ENCODE data around the gene SHISA5. TPM values are rescaled to one million over a fixed set of nuclear protein-coding genes. Genes with fewer than 3 reads are reported as not detected.

The SHISA5 gene
- total RNA-seq, 1 experiment from 2014 or later, result 174 TPM

GRCh38 chr3:48428088-48428571 lies 75.8 kb downstream of the SHISA5 start:
- Mint-ChIP-seq H3K4me1 (peaks cover 55 to 59% of the 10 kb centered on the region in 2 experiments), H3K36me3 (ENCODE audit: insufficient read depth in 1 of 3, low read depth in 3 of 3) (peaks cover 11 to 42% (median 32%) of the 10 kb centered on the region in 3 experiments; a peak in 6 of 7 replicates), H3K9me3 (no peaks in the 10 kb centered on the region), H3K4me3 (peak overlapping the region; percentile 83 to 89), H3K27ac (peak overlapping the region; percentile 50 to 97 (median 93)), H3K27me3 (ENCODE audit: low read depth) (no peaks in the 10 kb centered on the region)
- Histone ChIP-seq H3K23me2 (ENCODE audit: insufficient read length, low read depth, low read length, poor library complexity, severe bottlenecking) (peaks cover 13% of the 10 kb centered on the region), H2BK120ac (ENCODE audit: low read depth, low read length, poor library complexity, severe bottlenecking) (no peak overlapping the region), H3K23ac (ENCODE audit: insufficient read length, low read depth, low read length) (no peak overlapping the region), H2AFZ (ENCODE audit: low read length) (no peak overlapping the region), H4K91ac (ENCODE audit: insufficient read length, low read depth, low read length) (no peak overlapping the region), H4K5ac (ENCODE audit: insufficient read length, low read depth, low read length) (no peak overlapping the region), H3K79me1 (ENCODE audit: insufficient read depth, low read depth, low read length, poor library complexity, severe bottlenecking) (no peaks in the 10 kb centered on the region), H3K18ac (ENCODE audit: insufficient read length, low read depth, low read length) (no peak overlapping the region), H2AK5ac (ENCODE audit: insufficient read length, low read length) (no peak overlapping the region), H3K9ac (ENCODE audit: extremely low read depth, insufficient read length, low read length) (peak overlapping the region; percentile 44), H3K9me3 (ENCODE audit: control insufficient read depth, low read depth, low read length) (no peaks in the 10 kb centered on the region), H3K79me2 (ENCODE audit: insufficient read depth, low read length) (peaks cover 35% of the 10 kb centered on the region; the same call in 1 of the 2 replicates), H3T11ph (ENCODE audit: low read length) (no peak overlapping the region), H3K4me2 (ENCODE audit: insufficient read depth, insufficient read length, low read length) (peak overlapping the region; percentile 65), H3K27me3 (ENCODE audit: insufficient read depth, low read length) (no peaks in the 10 kb centered on the region), H3K4ac (ENCODE audit: low read depth, low read length) (no peak overlapping the region), H2BK20ac (ENCODE audit: low read depth, low read length, poor library complexity, severe bottlenecking) (no peak overlapping the region), H3K14ac (ENCODE audit: insufficient read depth, low read length) (peak overlapping the region; percentile 36), H2BK5ac (ENCODE audit: insufficient read length, low read length) (no peak overlapping the region), H3K56ac (ENCODE audit: insufficient read length, low read depth, low read length) (no peak overlapping the region), H2BK15ac (ENCODE audit: low read depth, low read length) (no peak overlapping the region), H4K8ac (replicated peaks; ENCODE audit: insufficient read length, low read depth, low read length) (no peak overlapping the region), H3K4me1 (ENCODE audit: insufficient read depth, low read length) (peaks cover 13% of the 10 kb centered on the region; the same call in 1 of the 2 replicates), H2BK12ac (ENCODE audit: insufficient read length, low read depth, low read length) (no peak overlapping the region), H4K20me1 (ENCODE audit: control insufficient read depth, insufficient read depth, insufficient read length) (no peaks in the 10 kb centered on the region), H3K27ac (ENCODE audit: insufficient read length, low read depth, low read length) (no peak overlapping the region)
- WGBS (ENCODE audit: extremely low coverage, insufficient read length, low lambda C conversion rate), result no CpG with 5 or more reads among the region's 7 CpGs
- TF ChIP-seq CTCF (conservative IDR thresholded peaks at IDR 0.05), result no peak
- DNase-seq, result peak; percentile 59

Measured in H9 (cell line).